Activated effector memory CD4-positive, alpha-beta T cell treated with anti-CD3 and anti-CD28 coated beads, Interleukin-2, amount 50 U/mL, for 16 hours (primary cell): Measurements from ENCODE around the gene CUEDC2.
"Not testable (repeated sequence)": the region's sequence is repeated elsewhere in the genome, so short reads cannot be mapped to it uniquely, and the experiment has no call there.

Experiments
- DNase-seq: peaks from one replicate; pipeline ENCODE4 v3.0.0-alpha.2; 2020

CUEDC2 gene

DNA sequence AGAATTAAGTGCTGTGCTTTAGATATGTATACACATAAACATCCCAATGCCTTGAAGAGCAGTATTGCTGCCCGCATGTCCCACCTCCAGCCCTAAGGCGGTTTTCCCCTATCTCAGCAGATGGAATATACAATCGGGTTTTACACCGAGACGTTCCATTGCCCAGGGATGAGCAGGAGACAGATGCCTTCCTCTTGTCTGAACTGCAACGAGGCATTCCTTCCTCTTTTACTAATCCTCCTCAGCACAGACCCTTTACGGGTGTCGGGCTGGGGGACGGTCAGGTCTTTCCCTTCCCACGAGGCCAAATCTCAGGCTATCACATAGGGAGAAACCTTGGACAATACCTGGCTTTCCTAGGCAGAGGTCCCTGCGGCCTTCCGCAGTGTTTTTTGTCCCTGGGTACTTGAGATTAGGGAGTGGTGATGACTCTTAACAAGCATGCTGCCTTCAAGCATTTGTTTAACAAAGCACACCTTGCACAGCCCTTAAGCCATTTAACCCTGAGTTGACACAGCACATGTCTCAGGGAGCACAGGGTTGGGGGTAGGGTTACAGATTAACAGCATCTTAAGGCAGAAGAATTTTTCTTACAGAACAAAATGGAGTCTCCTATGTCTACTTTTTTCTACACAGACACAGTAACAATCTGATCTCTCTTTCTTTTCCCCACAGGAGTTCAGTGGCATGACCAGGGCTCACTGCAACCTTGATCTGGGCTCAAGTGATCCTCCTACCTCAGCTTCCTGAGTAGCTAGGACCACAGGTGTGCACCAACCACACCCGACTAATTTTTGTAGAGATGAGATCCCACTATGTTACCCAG is 22.5 kb upstream of the CUEDC2 start:
- DNase-seq, result not testable (repeated sequence)

DNA sequence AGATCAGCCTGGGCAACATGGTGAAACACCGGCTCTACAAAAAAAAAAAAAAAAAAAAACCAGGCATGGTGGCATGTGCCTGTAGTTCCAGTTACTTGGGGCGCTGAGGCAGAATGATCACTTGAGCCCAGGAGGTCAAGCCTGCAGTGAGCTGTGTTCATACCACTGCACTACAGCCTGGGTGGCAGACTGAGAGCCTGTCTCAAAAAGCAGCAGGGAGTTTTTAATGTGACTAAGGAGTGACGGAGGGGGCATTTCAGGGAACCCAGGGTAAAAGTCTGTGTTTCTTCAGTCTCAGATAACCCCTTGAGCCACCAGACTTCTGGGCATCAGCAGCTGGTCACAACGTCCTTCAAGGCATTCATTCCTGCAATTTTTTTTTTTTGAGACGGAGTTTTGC is 21.1 kb upstream of the CUEDC2 start:
- no peak for DNase-seq

DNA sequence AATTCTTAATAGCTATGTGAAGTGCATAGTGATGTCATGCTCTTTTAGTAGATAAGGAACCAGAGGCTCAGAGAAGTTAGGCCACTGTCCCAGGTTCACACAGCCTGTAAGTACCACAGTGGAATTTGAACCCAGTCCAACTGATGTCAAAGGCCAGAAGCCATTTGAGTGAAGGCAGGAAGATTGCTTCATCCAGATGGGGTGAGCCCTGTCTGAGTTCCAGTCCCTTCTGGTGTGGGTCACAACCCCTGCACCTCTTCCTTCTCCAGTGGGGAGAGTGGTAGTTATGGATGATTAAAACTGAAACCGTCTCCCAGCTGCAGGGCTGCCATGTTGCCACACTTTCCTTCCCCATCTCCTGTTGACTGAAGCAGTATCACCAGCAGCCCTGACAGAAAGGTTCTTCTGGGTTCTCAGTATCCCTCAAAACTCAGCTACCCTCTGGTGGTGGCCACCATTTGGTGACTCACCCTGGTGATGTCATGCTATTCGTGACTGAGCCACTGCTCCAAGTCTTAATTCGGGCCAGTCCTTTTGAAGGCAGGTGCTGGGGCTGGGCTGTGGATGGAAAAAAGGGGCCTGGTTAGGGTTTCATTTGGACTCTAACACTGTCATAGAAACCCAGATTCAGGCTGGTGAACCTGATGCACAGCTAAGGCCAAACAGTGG is 20.4 kb upstream of the CUEDC2 start:
- peak; percentile 86 for DNase-seq

DNA sequence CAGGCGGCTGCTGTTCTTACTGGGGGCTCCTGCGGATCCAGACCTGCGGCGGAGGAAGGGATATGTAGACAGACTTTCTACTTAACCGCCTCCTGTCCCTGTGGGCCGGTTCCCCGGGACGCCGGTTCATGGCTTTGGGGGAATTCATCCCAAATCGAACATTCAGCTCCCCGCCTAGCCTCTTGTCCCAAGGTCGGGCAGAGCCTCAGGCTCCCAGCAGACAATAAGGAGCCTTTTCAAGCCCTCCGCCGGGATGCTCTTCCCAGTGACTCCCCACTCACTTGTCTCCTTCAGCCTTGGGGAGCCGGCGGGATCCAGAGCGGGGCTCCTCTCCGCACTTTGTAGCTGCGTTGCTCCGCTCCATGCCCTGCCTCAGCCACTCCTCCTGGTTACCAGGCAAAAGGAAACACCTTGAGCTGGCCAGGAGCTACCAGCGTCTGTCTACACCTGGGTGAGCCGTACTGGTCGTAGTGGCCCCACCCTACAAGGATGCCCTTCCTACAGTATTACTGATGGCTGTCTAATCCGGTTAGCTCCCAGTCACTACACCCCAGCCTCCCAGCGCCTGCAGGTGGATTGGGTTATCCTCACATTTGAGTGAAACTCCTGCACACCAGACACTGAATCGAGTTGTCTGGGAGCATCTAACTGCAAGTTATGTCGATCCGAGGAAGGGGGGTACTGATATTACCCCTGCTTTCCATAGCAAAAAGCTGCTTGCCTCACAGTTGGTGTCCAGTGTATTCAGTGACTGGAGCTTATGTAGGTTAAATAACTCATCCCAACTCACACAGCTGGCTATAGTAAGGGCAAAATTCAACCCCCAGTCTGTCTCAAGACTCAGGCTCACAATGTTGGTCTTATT is 19.0 kb upstream of the CUEDC2 start, which contains the start of gene C10orf95:
C10orf95 (minus strand) TSS at position 439 of the 865 bp plus-strand sequence. CDS start 450 bp downstream, outside the sequence.
- no peak for DNase-seq

DNA sequence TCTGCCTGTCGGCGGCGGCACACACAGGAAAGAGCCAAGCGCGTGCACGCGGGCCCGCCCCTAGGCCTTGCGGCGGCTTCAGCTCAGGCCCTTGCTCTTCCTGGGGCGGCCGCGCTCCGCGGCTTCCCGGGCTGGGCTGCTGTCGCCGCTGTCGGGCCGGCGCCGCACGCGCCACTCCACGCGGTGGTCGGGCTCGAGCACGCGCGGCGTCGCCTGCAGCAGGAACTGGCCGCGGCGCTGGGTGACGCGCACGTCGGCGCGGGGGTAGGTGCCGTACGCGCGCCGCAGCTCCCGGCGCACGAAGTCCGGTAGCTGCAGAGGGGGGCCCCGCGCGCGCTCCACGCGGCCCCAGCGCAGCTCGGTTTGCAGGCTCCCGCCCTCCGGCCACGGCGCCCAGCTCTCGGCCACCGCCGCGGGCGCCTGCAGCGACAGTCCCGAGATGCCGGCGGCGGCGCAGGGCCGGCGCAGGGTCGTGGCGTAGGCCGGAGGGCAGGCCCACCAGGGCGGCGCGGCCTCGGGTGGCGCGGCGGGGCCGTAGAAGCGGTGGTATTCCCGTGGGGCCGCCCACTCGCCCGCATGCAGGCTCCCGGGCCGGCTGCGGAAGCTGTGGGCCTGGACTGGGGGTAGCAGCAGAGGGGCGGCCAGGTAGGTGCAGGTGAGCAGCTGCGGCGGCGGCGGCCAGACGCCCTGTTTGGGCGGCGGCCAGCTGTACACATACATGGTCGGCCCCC is 18.2 kb upstream of the CUEDC2 start:
- peak; percentile 94 for DNase-seq

DNA sequence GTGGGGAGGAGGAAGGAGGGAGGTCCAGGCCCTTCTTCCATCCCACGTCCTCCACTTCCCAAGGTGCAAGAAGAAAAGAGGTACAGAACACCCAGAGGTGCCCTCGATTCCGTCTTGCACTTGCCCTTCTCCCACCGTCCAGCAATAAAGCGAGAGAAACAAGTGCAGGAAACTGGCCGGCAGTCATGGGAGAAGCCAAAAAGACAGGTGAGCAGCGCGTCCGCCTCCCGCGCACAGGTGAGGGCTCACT is 17.7 kb upstream of the CUEDC2 start:
- no peak for DNase-seq

DNA sequence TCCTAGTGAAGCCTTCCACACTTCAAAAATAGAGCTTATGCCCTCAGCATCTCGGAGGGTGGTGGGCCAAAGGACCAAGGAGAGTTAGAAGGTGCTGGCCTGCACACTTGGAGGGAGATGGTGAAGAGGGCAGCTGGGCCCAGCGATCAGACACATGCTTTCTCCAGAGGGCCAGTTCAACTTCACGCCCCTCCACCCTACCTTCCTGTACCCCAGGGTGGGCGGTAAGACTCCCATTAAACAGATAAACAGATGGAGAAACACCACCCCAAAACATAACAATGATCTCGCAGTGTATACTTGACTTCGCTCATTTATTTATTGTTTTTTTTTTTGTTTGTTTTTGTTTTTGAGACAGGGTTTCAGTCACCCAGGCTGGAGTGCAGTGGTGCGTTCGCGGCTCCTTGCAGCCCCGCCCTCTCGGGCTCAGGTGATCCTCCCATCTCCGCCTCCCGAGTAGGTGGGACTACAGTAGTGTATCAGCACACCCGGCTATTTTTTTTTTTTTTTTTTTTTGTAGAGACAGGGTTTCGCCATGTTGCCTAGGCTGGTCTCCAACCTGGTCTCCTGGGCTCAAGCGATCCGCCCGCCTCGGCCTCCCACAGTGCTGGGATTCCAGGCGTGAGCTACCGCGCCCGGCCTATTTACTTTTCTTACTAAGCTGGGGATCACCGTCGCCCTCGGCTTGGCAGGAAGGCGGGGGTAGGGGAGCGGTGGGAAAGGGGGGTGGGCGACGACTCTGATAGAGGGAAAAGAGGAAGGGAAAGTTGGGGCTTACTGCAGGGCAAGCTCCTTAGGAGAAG is 17.1 kb upstream of the CUEDC2 start:
- DNase-seq, result peak; percentile 94

DNA sequence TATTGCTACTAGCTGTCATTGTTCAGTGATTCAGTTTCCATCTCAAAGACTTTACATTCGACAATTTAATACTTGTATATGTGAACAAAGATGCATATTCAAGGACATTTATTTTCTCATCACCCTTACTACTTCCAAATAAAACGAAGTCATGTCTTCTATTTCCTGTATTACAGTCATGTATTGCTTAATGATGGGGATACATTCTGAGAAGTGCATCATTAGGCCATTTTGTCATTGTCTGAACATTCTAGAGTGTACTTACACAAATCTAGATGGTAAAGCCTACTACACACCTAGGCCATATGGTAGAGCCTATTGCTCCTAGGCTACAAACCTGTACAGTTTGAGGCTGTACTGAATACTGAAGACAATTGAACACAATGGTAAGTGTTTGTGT is 12.5 kb upstream of the CUEDC2 start:
- no peak for DNase-seq

DNA sequence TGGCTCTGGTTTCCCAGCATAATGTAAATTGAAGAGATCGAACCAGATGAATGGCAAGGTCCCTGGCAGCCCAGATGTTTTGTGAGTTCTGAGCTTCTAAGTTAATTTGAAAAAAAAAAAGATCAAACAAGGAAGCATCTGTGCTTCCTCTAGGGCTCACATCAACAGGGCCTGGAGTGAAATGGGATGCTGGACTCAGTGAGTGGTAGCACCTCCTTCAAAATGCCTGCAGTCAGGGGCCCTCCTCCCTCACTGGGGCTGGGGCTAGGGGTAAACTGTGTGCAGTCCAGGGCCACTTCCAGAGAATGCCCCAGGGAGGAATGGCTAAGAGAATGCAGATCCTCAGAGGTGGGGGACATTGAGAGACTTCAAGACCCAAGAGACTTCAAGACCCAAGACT is 6.0 kb upstream of the CUEDC2 start:
- DNase-seq, result no peak

DNA sequence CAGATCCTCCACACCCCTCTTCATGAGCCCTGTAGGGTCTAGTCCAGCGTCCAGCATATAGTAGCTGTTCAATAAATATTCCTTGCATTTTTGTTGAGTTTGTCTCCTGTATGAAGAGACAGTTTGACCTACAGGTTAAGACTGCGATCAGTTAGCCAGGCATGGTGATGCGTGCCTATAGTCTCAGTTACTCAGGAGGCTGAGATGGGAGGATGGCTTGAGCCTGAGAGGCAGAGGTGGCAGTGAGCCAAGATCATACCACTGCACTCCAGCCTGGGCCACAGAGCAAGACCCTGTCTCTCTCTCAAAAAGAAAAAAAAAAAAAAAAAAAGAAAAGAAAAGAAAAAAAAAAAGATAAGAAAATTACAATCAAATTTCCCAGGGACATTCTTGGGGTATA is 5.1 kb upstream of the CUEDC2 start:
- no peak for DNase-seq

DNA sequence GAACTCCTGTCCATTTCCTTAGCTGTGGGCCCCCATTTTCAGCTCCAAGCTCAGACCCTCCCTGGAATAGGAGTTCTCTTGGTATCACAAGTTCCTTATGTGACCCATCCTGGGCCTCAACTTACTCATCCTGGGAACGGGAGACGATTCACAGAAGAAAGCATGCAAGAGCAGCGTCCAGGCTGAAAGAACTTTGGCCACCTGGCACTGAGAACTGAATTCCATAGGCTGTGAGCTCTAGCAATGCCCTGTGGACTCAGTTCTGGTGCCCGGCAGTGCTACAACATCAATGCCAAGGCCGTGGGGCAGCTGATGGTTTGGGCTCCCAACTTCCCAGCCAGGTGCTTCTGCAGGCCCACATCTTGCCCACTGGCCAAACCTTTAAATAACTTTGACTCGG is 3.9 kb upstream of the CUEDC2 start:
- DNase-seq, result no peak

DNA sequence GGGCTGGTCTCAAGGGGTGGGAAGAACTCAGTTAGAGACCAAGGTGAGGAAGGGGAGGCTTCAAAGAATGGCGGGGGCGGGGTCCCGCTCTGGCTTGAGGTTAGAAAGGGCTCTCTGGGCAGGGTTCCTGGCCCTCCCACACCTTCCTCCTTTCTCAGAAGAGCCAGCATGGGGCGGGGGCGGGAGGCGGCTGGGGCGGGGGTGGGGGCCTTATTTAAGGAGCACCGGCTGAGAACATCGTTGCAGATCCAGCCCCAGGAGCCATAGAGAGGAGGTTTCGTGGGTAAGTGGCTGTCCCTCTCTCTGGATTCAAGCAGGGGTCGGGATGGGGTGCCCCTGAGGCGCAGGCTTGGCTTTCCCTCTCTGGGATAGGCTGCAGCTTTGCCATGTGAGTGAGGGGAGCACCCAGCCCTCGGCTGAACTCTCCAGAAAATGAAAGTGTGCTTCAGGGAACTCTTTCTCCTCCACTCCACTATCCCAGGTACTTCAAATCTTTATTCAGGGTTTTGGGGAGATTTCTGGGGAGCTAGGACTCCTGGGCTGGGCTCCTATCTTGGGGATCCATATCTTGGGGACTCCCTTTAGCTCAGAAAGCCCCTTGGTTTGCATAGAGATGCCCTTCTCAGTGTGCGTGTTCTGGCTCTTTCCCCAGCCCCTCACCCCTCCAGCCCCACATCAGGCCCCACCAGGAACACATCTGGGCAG is 3.3 kb upstream of the CUEDC2 start:
- DNase-seq, result peak; percentile 77

DNA sequence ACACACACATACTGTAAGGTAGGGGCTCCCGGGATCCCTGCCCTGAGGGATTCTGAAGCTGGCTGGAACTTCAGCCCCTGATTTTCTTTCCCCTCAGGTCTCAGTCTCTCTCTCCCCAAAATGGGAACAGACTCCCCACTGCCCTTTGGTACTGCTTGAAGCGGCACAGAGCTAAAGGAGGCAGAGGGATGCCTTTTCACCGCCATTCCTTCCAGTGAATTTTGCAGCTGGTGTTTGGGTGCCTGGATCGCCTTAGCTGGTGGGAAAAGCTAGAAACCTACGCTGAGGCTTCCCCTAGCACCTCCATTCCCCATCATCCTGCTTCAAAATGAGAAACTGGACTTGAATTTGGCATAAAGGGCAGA is 2.7 kb upstream of the CUEDC2 start:
- DNase-seq, result no peak

DNA sequence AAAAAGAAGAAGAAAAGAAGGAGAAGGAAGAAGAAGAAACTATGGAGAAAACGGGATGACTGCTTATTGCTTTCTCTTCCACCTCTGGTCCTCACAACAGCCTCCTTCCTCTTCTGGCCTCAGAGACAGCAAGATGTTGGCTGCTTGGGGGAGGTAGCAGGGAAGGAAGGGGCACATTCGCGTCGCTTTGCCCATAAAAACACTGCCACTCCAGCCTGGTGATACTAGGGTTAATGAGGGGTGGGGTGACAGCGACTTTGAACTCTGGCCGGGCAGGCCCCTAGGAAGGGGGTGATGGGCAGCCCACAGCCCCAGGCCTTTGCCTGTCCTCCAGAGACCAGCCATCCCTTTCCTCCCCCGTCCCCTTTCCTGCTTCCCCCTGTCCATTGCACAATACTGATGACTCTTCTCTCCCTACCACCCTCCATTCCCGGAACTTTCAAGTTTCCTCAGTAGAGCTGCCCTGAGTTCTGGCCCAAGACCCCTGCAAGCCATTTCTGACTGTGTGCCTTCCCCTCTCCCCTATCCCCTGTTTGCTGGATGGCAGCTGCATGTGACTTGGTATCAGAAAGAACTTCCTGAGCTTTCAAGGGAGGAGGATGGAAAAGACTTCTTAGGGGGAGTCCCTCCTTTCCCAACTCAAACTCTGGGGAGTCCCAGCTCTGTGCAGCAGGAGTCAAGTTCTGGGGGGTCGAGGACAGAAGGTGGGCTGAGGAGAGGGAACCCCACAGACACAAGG is 2.2 kb upstream of the CUEDC2 start:
- no peak for DNase-seq

DNA sequence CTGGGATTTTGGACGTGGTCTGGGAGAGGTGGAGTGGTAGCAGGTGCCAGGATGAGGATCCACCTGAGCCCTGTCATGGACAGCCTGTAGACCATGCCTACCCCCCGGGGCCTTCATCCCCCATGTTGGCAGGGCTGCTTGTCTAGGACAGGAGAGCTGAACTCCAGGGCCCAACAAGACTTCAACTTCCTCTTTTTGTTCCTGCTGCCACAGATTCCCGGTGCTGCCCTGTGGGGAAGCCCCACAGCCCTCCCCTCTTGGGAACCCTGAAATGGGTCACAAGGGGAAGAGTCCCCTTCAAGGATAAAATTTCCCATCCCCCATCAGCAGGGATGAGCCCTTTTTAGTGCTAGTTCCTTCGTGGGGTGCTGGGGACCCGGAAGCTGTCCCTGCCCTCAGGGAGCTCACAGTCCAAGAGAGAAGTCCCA is 1.3 kb upstream of the CUEDC2 start:
- DNase-seq, result no peak

DNA sequence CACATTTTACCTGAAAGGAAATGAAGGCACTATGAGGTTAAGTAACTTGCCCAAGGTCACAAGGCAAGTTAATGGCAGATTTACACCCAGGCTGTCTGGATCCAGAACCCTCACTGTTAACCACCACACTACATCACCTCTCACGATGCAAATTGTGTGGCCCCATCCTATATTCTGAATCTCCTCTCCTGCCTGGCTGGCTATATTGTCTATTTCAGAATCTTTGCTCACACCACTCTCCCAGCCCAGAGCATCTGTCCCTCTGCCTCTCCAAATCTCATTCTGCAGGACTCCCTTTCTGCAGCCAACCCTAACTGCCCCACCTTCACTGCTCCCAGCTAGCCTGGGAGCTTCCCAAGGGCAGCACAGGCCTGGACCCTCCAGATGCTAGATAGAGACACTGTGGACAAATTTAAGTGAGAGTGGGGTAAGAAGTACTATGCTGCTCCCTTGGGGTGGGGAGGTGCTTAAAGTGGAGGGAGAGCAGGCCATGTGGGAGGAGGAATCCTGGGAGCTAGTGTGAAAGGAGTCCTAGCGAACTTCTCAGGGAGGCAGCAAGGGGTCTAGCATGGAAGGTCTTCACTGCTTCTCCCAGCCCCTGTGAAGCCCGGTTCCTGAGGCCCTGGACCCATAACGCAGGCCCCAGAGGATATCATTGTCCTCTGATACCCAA is 786 bp downstream of the CUEDC2 start:
- no peak for DNase-seq

DNA sequence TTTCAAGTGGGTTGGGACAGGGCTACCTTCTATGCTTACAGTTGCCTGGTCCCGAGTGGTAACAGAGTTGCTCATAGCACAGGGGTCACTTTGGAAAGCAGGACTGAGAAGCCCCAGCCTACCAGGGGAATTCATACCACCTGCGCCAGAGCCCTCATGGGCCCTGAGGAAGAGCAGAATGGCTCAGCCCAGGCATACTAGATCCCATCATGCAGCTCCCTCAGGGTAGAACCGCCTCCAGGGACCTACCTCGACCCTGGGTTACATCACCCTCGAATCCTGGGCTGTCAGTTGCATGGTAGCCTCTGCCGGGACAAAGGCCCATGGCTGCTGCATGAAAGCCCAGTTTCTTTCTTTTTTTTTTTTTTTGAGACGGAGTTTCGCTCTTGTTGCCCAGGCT is 2.9 kb downstream of the CUEDC2 start:
- DNase-seq, result no peak

DNA sequence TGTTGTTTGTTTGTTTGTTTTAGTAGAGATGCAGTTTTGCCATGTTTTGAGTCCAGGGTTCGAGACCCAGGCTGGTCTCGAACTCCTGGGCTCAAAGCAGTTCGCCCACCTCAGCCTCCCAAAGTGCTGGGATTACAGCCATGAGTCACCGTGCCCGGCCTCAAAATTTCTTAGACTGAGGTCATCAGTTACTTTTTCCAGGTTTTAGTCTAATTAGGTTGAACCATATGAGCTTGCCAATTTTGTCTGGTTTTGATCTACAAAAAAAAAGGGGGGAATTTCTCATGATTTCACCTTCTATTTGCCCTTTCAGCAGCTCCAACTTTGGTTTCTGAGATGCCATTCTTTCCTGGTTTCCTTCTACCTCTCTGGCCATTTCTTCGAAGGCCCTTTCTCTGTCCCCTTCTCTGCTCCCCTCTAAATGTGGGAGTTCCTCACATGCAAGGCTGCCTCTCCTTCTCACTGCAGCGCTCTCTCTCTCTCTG is 5.5 kb downstream of the CUEDC2 start:
- DNase-seq, result no peak

DNA sequence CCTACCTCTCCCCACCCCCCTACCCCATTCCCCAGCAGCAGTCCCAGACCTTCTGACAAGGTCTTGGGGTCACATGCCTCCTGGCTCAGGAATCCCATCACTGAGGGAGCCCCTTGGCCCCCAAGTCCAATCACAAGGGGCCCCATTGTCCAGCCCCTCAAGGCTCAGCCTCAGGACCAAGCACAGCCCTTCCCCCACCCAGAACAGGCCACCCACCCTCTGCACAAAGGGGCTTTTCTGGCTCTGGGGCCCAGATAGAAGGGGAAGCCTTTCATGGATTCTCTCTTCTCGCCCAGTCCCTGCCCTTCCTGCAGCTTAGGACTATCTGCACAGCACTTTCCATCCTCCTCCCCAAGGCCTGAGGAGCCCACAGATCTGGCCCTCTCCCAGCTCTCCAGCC is 6.9 kb downstream of the CUEDC2 start:
- DNase-seq, result no peak

DNA sequence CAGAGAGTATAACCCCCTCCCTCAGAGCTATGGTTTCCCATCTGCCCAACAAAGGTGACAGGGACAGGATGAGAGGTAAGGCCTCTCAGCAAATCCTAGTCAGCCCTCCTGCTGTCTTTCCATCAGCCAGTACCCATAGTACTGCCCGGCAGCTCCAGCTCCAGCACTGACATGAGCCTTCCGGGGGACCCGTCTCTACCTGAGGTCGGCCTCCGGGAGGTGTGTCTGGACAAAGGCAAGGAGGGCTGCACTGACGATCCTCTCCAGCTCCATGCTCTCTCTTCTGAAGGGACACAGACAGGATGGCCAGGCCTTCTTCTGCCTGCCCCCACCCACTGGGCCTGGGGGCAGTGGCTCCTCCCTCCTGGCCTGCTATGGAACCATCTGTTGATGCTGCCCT is 7.5 kb downstream of the CUEDC2 start:
- DNase-seq, result no peak
